HL-60 (cell line): ENCODE data around the gene MID1.

Experiments used
- DNase-seq, 2 experiments: peaks; one replicate each; pipeline ENCODE4 v3.0.0-alpha.2; 2010 to 2020; ENCODE audit warnings: low read depth in 1 of 2, low spot score in 1 of 2
- H3K27ac ChIP-seq: fragments of 250-450 bp; sonication (Bioruptor Pico); replicated peaks from 2 replicates; pipeline ENCODE4 v1.5.1; 2020; ENCODE audit warnings: mild to moderate bottlenecking, moderate library complexity
- H3K27me3 ChIP-seq: fragments of 250-450 bp; sonication (Bioruptor Pico); 2 replicates; pipeline ENCODE4 v1.5.1; 2021; ENCODE audit warnings: mild to moderate bottlenecking, moderate library complexity; ENCODE audit not compliant: insufficient read depth, poor library complexity, severe bottlenecking
- H3K4me3 ChIP-seq: replicated peaks from 2 replicates; pipeline ENCODE4 v1.5.1; 2011; ENCODE audit warnings: mild to moderate bottlenecking, control low read depth, low read length; ENCODE audit not compliant: insufficient read depth
- GABPA ChIP-seq: IDR thresholded peaks from 2 replicates; pipeline ENCODE4 v1.6.1; 2012; ENCODE audit warnings: low read depth
- POLR2AphosphoS5 ChIP-seq: IDR thresholded peaks from 2 replicates; pipeline ENCODE4 v1.6.1; 2012; ENCODE audit warnings: low read depth
- REST ChIP-seq: IDR thresholded peaks from 2 replicates; pipeline ENCODE4 v1.6.1; 2012; ENCODE audit warnings: low read depth; ENCODE audit not compliant: insufficient replicate concordance
- SPI1 ChIP-seq: IDR thresholded peaks from 2 replicates; pipeline ENCODE4 v1.6.1; 2012; ENCODE audit warnings: low read depth, mild to moderate bottlenecking, borderline replicate concordance
- TF ChIP-seq, protein P1 (sequence below): IDR thresholded peaks from one replicate; pipeline ENCODE4 v1.5.1; 2011; ENCODE audit warnings: low read length, control low read depth, inconsistent platforms; ENCODE audit not compliant: insufficient read depth

Gene MID1

DNA sequence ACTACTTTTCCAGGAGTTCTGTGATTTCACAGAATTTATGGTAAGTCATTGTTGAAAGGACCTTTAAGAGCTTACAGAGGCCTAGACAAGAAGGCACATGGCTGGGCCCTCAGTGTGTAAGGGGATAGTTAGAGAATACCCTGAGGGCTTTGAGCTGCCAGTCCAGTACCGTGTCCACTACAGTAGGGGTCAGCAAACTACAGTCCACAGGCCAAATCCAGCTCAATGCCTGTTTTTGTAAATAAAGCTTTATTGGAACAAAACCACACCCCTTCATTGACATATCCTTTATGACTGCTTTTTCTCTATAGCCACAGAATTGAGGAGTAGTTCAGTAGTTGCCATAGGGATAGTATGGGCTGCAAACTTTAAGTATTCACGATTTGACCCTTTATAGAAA is 176.2 kb downstream of the MID1 start:
- Histone ChIP-seq H3K4me3 (no peak overlapping the region), H3K27me3 (no peaks in the 10 kb centered on the region), H3K27ac (no peak overlapping the region)
- DNase-seq = no peak
- TF ChIP-seq REST = no peak
- no peak for TF ChIP-seq SPI1
- no peak for TF ChIP-seq GABPA
- TF ChIP-seq, protein P1, sequence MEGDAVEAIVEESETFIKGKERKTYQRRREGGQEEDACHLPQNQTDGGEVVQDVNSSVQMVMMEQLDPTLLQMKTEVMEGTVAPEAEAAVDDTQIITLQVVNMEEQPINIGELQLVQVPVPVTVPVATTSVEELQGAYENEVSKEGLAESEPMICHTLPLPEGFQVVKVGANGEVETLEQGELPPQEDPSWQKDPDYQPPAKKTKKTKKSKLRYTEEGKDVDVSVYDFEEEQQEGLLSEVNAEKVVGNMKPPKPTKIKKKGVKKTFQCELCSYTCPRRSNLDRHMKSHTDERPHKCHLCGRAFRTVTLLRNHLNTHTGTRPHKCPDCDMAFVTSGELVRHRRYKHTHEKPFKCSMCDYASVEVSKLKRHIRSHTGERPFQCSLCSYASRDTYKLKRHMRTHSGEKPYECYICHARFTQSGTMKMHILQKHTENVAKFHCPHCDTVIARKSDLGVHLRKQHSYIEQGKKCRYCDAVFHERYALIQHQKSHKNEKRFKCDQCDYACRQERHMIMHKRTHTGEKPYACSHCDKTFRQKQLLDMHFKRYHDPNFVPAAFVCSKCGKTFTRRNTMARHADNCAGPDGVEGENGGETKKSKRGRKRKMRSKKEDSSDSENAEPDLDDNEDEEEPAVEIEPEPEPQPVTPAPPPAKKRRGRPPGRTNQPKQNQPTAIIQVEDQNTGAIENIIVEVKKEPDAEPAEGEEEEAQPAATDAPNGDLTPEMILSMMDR = no peak
- no peak for TF ChIP-seq POLR2AphosphoS5

DNA sequence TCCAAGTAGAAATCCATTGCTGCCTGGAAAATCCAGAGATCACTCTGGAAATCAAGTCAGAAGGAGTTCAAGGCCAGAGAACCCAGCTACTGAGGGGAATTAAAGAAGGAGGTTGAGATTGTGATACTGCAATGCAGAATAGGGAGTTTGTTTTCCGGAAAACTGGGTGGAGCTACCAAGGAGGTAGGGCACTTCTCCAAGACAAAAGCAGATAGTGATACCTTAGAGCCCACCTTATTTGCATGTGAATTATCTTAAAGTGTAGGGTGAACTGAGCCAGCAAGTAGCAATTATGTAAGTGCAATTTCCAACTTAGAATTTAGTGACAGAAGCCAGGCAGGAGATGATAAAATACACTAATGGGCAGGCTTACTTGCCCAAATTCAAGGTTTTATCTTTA is 178.9 kb downstream of the MID1 start:
- TF ChIP-seq REST (no peak), GABPA (no peak), POLR2AphosphoS5 (no peak), SPI1 (no peak)
- TF ChIP-seq, protein P1 = no peak
- H3K27ac ChIP-seq = no peak overlapping the region
- no peak overlapping the region for H3K4me3 ChIP-seq
- DNase-seq = no peak
- H3K27me3 ChIP-seq = no peaks in the 10 kb centered on the region

- Histone ChIP-seq H3K27ac (no peak overlapping the region), H3K4me3 (no peak overlapping the region), H3K27me3 (no peaks in the 10 kb centered on the region)
- DNase-seq = no peak
- TF ChIP-seq REST (no peak), SPI1 (peak; percentile 4; the same call in 1 of the 2 replicates)
Measured at GRCh38 chrX:10433296-10433965, 187.0 kb downstream of the MID1 start.
